Measurements from ENCODE around the gene DNPH1. TPM values are rescaled to one million over a fixed set of nuclear protein-coding genes. Genes with fewer than 3 reads are reported as not detected.

Gene DNPH1
- 64.3 to 99.4 TPM (median 97.9 TPM) in 5 replicates for total RNA-seq (2022; extraction: Qiagen RNA extraction)

DNA sequence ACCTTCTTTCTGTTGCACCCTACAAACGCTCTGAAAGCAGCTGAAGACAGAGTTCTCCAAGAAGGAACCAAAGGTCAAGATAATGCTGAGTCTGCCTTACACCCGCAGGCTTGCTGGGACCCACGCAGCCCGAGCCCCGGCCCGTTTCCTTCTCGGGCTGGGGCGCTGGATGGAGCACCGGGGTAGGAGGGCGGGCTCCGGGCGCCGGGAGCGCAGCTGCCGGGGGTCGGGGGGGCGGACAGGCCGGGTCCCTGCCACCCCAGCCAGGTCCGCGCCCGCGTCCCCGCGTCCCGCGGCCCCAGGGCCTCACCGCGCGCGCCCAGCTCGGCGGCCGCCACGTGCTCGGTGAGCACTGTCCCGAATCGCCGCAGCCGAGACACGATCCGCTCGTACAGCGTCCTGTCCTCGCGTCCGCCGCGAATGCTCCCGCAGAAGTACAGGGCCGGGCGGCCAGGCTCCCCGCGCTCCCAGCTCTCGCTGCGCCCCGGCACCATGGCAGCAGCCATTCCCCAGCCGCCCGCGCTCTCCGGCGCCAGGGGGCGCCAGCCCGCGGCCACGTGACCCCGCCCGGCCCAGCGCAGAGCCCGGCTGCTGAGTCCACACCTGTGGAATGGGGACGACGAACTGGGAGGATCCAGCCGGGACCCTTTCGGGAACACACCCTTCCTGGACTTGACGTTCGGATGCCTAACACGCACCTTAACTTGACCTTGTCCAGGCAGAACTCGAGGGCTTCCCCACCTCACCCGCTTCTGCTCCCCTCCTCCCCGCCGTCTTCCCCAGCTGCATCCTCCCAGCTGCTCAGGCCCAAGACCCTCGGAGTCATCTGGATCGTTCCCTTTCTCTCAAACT is at the start of gene DNPH1:
Gene DNPH1 (minus strand): TSS at position 531 of the 852 bp plus-strand sequence. CDS start 25 bp downstream, at position 506.

DNA sequence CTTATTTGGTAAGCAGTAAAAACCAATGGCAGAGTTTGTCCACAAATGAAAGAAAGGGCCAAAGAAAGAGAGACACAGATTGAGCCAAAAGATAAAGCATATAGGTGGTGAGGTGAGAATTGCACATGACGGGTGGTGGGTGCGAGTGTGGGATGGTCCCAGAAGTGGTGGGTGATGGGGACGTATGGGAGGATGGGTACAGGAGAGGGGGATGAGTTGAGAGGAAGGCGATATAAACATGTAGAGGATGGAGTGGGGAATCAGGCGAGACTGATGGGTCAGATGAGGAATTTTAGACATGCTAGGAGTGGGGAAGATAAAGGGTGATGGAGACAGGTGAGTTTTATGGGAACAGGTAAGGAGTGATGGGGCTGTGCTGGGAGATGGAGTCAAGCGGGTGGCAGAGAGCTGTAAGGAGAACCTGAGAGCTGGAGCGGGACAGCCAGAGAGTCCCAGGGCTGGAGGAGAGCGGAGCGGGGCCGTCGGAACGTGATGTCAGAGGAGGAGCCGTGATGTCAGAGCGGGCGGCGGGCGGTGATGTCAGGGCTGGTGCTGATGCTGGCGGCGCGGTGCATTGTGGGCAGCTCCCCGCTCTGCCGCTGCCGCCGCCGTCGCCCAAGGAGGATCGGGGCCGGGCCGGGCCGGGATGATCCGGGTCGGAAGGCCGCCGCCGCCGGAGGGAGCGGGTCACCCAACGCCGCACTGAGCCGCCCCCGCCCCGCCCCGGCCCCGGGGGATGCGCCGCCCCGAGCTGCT is 13.8 kb upstream of the DNPH1 start, which contains the start of gene TTBK1:
Gene TTBK1 (plus strand): TSS at position 574 of the 756 bp plus-strand sequence. CDS start 3,180 bp downstream, outside the sequence.

GRCh38 chr6:43181942-43182860 is 47.1 kb downstream of the DNPH1 start, which contains the start of gene CUL9:
TSS of gene CUL9 (plus strand) at chr6:43182196. CDS start at chr6:43184311, 2,115 bp downstream.

Other genes with a start within 250 kb of the DNPH1 start
- 23.1 to 33.3 TPM (median 25.7 TPM) in 5 replicates for gene PPP2R5D, start 244.9 kb downstream of the DNPH1 start, total RNA-seq (2022; extraction: Qiagen RNA extraction)
- 87.9 to 98.7 TPM (median 90.9 TPM) in 5 replicates for gene MEA1, start 215.5 kb downstream of the DNPH1 start, total RNA-seq (2022; extraction: Qiagen RNA extraction)
- 27.1 to 27.9 TPM (median 27.6 TPM) in 5 replicates for gene KLHDC3, start 215.2 kb downstream of the DNPH1 start, total RNA-seq (2022; extraction: Qiagen RNA extraction)
- gene RRP36, start 207.9 kb downstream of the DNPH1 start, total RNA-seq (2022; extraction: Qiagen RNA extraction), result 65.6 to 79.1 TPM (median 68.6 TPM) in 5 replicates
- gene CUL7, start 175.6 kb downstream of the DNPH1 start, total RNA-seq (2022; extraction: Qiagen RNA extraction), result 6.5 to 8.8 TPM (median 7.8 TPM) in 5 replicates
- gene MRPL2, start 170.0 kb downstream of the DNPH1 start, total RNA-seq (2022; extraction: Qiagen RNA extraction), result 52.9 to 63.2 TPM (median 55.8 TPM) in 5 replicates
- 6.3 to 8.2 TPM (median 6.7 TPM) in 5 replicates for gene KLC4, start 169.8 kb downstream of the DNPH1 start, total RNA-seq (2022; extraction: Qiagen RNA extraction)
- gene PTK7, start 153.2 kb downstream of the DNPH1 start, total RNA-seq (2022; extraction: Qiagen RNA extraction), result 3.9 to 5.1 TPM (median 4.6 TPM) in 5 replicates
- 13.9 to 17.0 TPM (median 15.7 TPM) in 5 replicates for gene SRF, start 58.2 kb downstream of the DNPH1 start, total RNA-seq (2022; extraction: Qiagen RNA extraction)
- 7.7 to 9.5 TPM (median 8.8 TPM) in 5 replicates for gene CUL9, start 47.3 kb downstream of the DNPH1 start, total RNA-seq (2022; extraction: Qiagen RNA extraction)
- 0.05 to 0.07 TPM (median 0.06 TPM) in 5 replicates for gene TTBK1, start 14.0 kb upstream of the DNPH1 start, total RNA-seq (2022; extraction: Qiagen RNA extraction)
- not detected in 5 replicates for gene SLC22A7, start 68.8 kb upstream of the DNPH1 start, total RNA-seq (2022; extraction: Qiagen RNA extraction)
- 0.31 to 0.45 TPM (median 0.37 TPM) in 4 of 5 replicates, not detected in the other for gene CRIP3, start 79.3 kb upstream of the DNPH1 start, total RNA-seq (2022; extraction: Qiagen RNA extraction)
- 3.6 to 6.7 TPM (median 5.0 TPM) in 5 replicates for gene ZNF318, start 140.2 kb upstream of the DNPH1 start, total RNA-seq (2022; extraction: Qiagen RNA extraction)
- gene ABCC10, start 198.1 kb upstream of the DNPH1 start, total RNA-seq (2022; extraction: Qiagen RNA extraction), result 7.7 to 10.6 TPM (median 9.2 TPM) in 5 replicates
- 5.6 to 8.1 TPM (median 7.6 TPM) in 5 replicates for gene DLK2, start 226.1 kb upstream of the DNPH1 start, total RNA-seq (2022; extraction: Qiagen RNA extraction)
- 17.8 to 19.6 TPM (median 18.8 TPM) in 5 replicates for gene TJAP1, start 248.1 kb upstream of the DNPH1 start, total RNA-seq (2022; extraction: Qiagen RNA extraction)

All from A549 treated with Hydrocortisone at 1 μM for 4 hours (cell line).